HK-2 (cell line): ENCODE results near the gene CYREN.
"Not testable (repeated sequence)": the region's sequence is repeated elsewhere in the genome, so short reads cannot be mapped to it uniquely, and the experiment has no call there.

Source experiments
- DNase-seq: peaks from one replicate; pipeline ENCODE4 v3.0.0-alpha.2; 2018; ENCODE audit not compliant: unreplicated experiment

The CYREN gene

GRCh38 chr7:135159359-135160085, 11.0 kb downstream of the CYREN start:
- DNase-seq: no peak

DNA sequence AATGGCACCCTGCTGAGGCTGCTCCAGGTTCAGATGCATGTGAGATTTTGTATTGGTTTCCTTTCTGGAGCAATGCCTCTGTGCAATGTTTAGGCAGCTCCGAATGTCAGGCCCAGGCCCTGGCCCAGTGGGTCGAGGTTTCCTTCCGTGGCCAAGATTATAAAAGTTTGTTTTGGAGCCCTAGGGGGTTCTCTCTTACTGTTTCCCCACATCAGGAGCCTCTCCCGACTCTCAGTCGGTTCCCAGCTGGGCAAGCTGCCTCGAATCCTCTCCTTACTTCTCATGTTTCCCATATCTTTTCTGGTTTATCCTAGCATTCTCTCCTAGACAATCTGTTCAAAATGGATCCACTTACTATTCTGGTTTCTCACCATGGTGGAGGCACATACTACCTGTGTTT, 11.6 kb downstream of the CYREN start:
- DNase-seq: no peak

- no peak for DNase-seq
Observed at GRCh38 chr7:135158141-135158655, 12.3 kb downstream of the CYREN start.

GRCh38 chr7:135156290-135156689, 14.2 kb downstream of the CYREN start:
- DNase-seq: no peak

- no peak for DNase-seq
Observed at GRCh38 chr7:135154734-135155133, 15.8 kb downstream of the CYREN start.

DNA sequence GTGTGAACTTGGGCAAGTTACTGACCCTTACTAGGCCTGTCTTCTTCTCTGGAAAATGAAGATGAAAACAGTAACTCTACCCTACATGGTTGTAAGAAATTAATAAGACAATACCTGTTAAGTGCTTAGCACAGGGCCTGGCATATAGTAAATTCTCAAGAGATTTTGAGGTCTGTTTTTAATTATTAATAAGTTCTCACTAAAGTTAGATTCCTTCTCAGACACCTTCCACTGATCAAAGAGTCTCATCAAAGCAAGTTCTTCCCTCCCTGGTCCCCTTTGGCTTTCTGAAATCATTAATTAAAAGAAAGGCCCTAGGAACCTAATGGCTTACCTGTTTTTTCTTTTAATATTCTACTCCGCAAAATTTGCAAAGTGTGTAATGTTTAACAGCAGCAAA, 18.1 kb downstream of the CYREN start:
- DNase-seq: no peak

DNA sequence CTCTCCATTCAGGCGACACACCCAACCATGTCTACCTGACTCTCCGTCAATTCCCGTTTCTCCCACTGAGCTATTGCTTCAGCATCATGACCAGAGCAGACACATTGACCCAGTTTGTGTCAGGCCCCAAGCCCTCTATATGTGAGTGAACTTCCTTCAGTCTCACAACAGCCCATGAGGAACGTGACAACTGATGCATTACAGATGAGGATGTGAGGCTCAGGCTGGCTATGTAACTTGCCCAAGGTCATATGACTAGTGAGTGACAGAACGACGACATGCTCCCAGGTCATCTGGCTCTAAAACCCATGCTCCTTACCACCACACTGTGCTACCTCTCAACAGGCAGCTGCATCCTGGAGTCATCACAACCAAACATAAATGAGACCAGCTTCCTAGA, 19.0 kb downstream of the CYREN start:
- no peak for DNase-seq

- DNase-seq: no peak
Observed at GRCh38 chr7:135151132-135151531, 19.4 kb downstream of the CYREN start.

- no peak for DNase-seq
Observed at GRCh38 chr7:135150072-135150782, 20.3 kb downstream of the CYREN start.

DNA sequence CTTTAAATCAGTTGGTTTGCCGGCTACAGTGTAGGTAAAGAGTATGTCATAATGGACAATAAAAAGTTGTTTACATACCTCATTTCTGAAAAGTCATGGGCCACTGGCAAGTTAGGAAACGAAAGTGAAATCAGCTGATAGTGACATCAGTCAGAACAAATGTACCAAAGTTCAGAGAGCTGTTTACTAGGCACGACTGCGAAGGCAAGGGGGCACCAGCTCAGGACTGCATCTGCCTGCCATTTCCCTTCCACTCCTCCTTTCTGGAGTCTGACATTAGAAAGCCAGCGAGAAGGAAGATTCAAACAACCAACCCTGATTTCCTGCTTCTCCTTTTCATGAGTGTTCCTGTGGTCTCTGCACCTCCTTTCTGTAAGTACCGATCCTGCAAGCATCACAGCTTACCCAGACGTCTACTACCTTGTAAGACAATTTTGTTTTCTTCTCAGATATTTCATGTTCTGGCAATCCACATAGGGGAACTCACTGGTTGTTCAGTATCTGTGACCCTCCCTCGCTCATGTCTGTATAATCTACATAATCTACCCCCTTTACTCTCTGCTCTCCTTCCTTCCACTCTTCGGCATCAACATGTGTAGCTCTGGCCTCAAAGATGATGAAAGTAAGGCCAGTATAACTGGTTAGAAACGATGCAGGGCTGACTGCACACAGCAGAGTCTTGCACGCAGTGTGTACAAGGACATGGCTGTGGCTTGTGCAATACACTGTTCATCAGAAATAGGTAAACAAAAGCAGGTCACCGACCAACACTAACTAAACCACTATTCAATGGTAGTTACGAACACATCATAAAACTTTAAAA, 22.4 kb downstream of the CYREN start, which contains the start of gene TMEM140:
Gene TMEM140, plus strand, starts transcription at position 174 of the 823 bp plus-strand sequence. CDS start 16,370 bp downstream, outside the sequence.
- no peak for DNase-seq

DNA sequence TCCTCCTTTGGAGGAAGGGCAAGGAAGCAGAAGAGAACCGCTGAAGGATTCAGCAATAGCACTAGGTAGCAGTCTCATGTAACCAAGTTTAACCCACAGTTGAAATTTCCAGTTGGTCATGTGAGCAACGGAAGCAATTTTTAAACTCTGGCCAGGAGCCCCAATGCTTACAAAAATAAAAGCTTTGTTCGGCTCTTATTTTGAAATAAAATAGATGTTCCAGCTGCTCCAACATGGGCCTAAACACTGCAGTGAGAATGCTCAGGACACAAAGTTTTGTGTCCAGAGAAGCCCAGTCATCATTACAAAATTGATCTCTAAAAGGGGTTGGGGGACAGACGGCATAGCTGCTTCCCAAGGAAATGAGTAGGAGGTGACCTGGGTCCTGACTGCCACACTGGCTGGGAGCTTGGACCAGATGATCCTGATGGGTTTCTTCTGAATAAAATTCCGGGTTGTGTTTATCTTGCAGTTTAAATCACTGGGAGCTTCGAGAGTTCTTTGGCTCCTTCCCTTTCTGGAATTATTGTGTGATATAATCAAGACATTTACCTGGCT, 23.1 kb downstream of the CYREN start:
- DNase-seq: no peak

GRCh38 chr7:135143885-135144668, 26.4 kb downstream of the CYREN start:
- DNase-seq: no peak

GRCh38 chr7:135129579-135129978, 40.9 kb downstream of the CYREN start:
- no peak for DNase-seq

DNA sequence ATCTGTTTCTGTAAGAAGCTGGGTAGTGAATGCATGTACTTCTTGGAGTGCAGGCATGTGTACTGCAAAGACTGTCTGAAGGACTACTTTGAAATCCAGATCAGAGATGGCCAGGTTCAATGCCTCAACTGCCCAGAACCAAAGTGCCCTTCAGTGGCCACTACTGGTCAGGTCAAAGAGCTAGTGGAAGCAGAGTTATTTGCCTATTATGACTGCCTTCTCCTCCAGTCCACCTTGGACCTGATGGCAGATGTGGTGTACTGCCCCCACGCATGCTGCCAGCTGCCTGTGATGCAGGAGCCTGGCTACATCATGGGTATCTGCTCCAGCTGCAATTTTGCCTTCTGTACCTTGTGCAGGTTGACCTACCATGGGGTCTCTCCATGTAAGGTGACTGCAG, 41.6 kb downstream of the CYREN start:
- no peak for DNase-seq

DNA sequence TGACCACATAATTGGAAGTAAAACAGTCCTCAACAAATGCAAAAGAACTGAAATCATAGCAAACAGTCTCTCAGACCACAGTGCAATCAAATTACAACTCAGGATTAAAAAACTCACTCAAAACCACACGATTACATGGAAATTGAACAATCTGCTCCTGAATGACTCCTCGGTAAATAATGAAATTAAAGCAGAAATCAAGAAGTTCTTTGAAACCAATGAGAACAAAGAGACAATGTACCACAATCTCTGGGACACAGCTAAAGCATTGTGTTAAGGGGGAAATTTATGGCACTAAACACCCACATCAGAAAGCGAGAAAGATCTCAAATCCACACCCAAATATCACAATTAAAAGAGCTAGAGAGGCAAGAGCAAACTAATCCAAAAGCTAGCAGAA, 45.9 kb downstream of the CYREN start:
- not testable (repeated sequence) for DNase-seq

GRCh38 chr7:135121868-135122267, 48.6 kb downstream of the CYREN start:
- DNase-seq: no peak

- DNase-seq: no peak
Observed at GRCh38 chr7:135117096-135117495, 53.4 kb downstream of the CYREN start.
